ENCODE data around the gene KRTAP13-3. TPM values are rescaled to one million over a fixed set of nuclear protein-coding genes. Genes with fewer than 3 reads are reported as not detected.

KRTAP13-3 gene
- total and polyA plus RNA-seq, 2 of the 13 experiments (the other 11 are each of a cell fraction or from before 2014, with no cell fraction given), result not detected

DNA sequence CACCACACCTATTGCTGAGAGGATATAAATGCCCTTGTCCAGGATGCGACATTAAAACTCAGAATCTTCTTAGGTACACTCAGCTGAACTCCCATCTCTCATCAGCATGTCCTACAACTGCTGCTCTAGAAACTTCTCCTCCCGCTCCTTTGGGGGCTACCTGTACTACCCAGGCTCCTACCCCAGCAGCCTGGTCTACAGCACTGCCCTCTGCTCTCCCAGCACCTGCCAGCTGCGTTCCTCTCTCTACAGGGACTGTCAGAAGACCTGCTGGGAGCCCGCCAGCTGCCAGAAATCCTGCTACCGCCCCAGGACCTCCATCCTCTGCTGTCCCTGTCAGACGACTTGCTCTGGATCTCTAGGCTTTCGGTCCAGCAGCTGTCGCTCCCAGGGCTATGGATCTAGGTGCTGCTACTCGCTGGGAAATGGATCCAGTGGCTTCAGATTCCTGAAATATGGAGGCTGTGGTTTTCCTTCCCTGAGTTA is 4.5 kb upstream of the KRTAP13-3 start, which contains the start of gene KRTAP13-4 (continued):
- no peak for TF ChIP-seq THAP7 (CRISPR knock-in tag; IDR thresholded peaks at IDR 0.05)
- TF ChIP-seq, protein P1, sequence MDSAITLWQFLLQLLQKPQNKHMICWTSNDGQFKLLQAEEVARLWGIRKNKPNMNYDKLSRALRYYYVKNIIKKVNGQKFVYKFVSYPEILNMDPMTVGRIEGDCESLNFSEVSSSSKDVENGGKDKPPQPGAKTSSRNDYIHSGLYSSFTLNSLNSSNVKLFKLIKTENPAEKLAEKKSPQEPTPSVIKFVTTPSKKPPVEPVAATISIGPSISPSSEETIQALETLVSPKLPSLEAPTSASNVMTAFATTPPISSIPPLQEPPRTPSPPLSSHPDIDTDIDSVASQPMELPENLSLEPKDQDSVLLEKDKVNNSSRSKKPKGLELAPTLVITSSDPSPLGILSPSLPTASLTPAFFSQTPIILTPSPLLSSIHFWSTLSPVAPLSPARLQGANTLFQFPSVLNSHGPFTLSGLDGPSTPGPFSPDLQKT (CRISPR knock-in tag; IDR thresholded peaks at IDR 0.05; ENCODE audit: borderline replicate concordance), result no peak

- H3K9me3 ChIP-seq (ENCODE audit: low read length), result peaks cover 92% of the 10 kb centered on the region
- H3K4me1 ChIP-seq (ENCODE audit: insufficient read depth, low read length), result no peaks in the 10 kb centered on the region
- no TSS peak for BruUV-seq (replicated peaks)
- no peak overlapping the region for H2AFZ ChIP-seq (ENCODE audit: low read length)
- WGBS (ENCODE audit: low lambda C conversion rate), result 0% methylated on average over 3 of the region's 3 CpGs
- no peaks in the 10 kb centered on the region for H4K20me1 ChIP-seq (ENCODE audit: insufficient read depth, low read length)
- no peak overlapping the region for H3K4me3 ChIP-seq (replicated peaks in 1 of 3; ENCODE audit: insufficient read depth in 1 of 3, low read depth in 2 of 3, low read length in 3 of 3)
- FAIRE-seq (no peak), DNase-seq (ENCODE audit: low spot score) (no peak), ATAC-seq (no peak)
- H3K27ac ChIP-seq (ENCODE audit: extremely low read length, insufficient read depth, low read length), result no peak overlapping the region
- ChIA-PET CTCF (ENCODE audit: low intra/inter-chr PET ratio, low total read pairs) (no interaction called here), POLR2A (no interaction called here)
- intact Hi-C loops (cut with micrococcal nuclease; ENCODE audit: unreplicated experiment) (no loop called here), in situ Hi-C loops (cut with HindIII; ENCODE audit: extremely low pct_ligation_motif_present, low pct_unique_long_range_greater_than_20kb) (no loop called here)
- no peaks in the 10 kb centered on the region for H3K79me2 ChIP-seq (ENCODE audit: insufficient read depth, low read length)
- no peaks in the 10 kb centered on the region for H3K27me3 ChIP-seq (ENCODE audit: control insufficient read depth in 1 of 2, insufficient read depth in 2 of 2, low read length in 2 of 2)
- no peak overlapping the region for H3K4me2 ChIP-seq (ENCODE audit: low read depth, low read length)
- no peaks in the 10 kb centered on the region for H3K36me3 ChIP-seq (replicated peaks in 1 of 2; ENCODE audit: control insufficient read depth in 1 of 2, insufficient read depth in 2 of 2, low read length in 2 of 2)
- H3K9ac ChIP-seq (ENCODE audit: insufficient read depth, low read depth, low read length), result no peak overlapping the region
- TF ChIP-seq KAT2B (IDR thresholded peaks at IDR 0.05; ENCODE audit: borderline replicate concordance, low read depth, low read length), result no peak
- TF ChIP-seq BCL6 (CRISPR knock-in tag; IDR thresholded peaks at IDR 0.05), result no peak
- no peak for TF ChIP-seq ZNF841 (CRISPR knock-in tag; IDR thresholded peaks at IDR 0.05; ENCODE audit: borderline replicate concordance)
- TF ChIP-seq PRMT3 (CRISPR knock-in tag; IDR thresholded peaks at IDR 0.05; ENCODE audit: borderline replicate concordance, low read depth), result no peak
- TF ChIP-seq ZNF550 (CRISPR knock-in tag; IDR thresholded peaks at IDR 0.05; ENCODE audit: borderline replicate concordance), result no peak
- no peak for TF ChIP-seq ZNF850 (CRISPR knock-in tag; conservative IDR thresholded peaks at IDR 0.05)
- no peak for TF ChIP-seq HNRNPLL (IDR thresholded peaks at IDR 0.05; ENCODE audit: low read depth, low read length, poor library complexity, severe bottlenecking)
- no peak for TF ChIP-seq RBM22 (optimal IDR thresholded peaks at IDR 0.05; ENCODE audit: low read length)
- TF ChIP-seq ZNF280D (CRISPR knock-in tag; IDR thresholded peaks at IDR 0.05), result no peak
- TF ChIP-seq, protein P2, sequence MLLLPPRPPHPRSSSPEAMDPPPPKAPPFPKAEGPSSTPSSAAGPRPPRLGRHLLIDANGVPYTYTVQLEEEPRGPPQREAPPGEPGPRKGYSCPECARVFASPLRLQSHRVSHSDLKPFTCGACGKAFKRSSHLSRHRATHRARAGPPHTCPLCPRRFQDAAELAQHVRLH (CRISPR knock-in tag; IDR thresholded peaks at IDR 0.05; ENCODE audit: borderline replicate concordance, low read depth), result no peak
- TF ChIP-seq CBX2 (IDR thresholded peaks at IDR 0.05; ENCODE audit: low read depth, low read length), result no peak
- no peak for TF ChIP-seq CBX2 (CRISPR knock-in tag; IDR thresholded peaks at IDR 0.05; ENCODE audit: low read depth)
- no peak for TF ChIP-seq ZNF775 (CRISPR knock-in tag; IDR thresholded peaks at IDR 0.05; ENCODE audit: borderline replicate concordance)
- no peak for TF ChIP-seq REXO4 (CRISPR knock-in tag; IDR thresholded peaks at IDR 0.05; ENCODE audit: borderline replicate concordance)
These were observed 1.0 kb upstream of the KRTAP13-3 start for GRCh38 chr21:30426731-30427130.

Measured in HepG2 (cell line).